ENCODE data around the gene DGKB.

The DGKB gene

GRCh38 chr7:14818871-14819270 lies 83.7 kb downstream of the DGKB start:
- DNase-seq: no peak

DNA sequence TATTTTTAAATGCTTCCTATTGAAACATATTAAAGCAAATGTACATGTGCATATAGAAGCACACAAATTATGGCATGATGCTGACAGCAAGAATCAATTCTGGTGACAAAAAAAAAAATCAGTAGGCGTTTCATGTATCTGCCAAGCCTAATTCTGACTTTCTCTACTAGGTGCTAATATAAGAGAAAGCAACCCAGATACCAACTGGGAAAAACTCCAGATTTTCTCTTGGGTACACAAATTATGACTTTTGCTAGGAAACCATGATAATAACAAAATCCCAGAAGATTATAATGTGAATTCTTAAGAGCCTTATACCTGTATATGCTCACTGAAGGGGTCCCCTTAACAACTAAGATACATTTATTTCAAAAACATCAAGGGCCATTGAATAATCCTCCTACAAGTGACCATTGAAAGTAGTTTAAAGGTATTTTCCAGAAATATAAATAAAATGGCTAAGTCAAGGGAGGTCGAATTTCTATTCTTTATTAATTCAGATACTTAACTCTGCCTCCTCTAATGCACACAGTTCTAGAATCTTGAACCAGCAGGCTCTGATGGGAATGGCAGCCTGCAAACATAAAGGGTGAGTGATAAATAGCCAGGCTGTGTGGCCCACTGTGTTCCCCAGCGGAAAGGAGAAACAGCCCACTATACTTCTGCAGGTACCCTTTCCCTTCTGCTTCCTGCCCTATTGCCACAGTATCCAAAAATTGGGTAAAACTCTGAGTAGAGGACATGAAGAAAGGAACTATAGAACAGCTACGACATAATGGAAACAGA lies 84.5 kb downstream of the DGKB start:
- no peak for DNase-seq

- DNase-seq: no peak
Observed at GRCh38 chr7:14807507-14807906, 95.0 kb downstream of the DGKB start.

DNA sequence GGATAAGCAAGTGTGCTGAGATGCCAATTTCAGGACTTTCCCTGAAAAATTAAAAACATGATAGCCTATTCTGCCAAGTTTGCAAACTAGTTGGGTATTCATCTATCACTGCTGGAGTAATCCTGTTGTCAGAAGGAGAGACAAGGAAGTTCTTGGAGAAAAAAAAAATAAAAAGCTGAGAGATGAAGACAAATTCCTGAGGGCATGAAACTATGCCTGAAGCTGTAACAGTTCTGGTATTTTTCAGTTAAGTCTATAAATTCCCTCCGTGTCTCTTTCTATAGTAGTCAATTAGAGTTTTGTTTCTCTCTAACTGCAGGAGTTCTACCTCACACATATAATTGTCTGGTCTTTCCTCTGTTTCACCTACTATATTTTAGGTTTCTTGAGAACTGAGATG lies 95.7 kb downstream of the DGKB start:
- no peak for DNase-seq

DNA sequence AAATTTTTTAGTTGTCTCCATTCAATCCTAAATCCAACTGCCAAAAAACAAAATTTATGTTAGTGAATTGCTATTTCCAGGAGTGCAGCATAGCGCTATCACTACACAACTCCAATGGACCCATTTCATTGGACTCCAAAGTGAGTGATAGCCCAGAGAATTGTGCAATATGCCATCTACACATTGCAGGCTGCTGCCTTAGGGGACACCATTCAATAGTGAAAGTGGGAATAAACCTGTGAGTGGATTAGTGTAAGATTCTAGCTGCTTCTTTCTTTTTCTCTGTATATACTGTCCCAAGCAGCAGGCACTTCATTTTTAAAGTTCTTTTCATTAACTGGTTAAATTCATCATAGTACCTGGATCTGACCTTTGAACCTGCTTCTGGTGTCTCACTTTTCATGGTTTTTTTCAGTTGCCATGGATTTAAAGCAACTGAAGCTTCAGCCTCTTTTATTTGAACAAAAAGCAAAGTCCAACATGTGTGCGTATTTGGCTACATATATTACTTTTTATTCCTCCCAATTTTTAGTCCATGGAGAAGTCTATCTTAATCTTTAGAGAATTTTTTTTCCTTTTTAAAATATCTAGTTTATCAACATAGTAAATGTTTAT lies 97.3 kb downstream of the DGKB start:
- no peak for DNase-seq

DNA sequence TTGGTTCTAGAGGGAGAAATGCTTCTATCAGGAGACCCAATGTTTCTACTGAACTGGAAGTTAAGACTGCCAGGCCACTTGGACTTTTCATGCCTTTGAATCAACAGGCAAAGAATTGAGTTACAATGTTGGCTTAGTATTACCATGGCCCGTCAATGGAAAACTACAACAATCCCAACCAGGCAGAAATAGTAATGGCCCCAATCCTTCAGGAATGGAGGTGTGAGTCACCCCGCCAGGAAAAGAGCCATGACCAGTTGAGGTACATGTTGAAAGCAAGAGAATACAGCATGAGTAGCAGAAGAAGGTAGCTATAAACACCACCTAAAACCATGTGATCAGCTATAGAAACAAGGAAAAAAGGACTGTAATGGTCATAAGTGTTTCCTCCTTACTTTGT lies 101.9 kb downstream of the DGKB start:
- DNase-seq: no peak

GRCh38 chr7:14793151-14793550 lies 109.4 kb downstream of the DGKB start:
- DNase-seq: no peak

GRCh38 chr7:14787551-14787950 lies 115.0 kb downstream of the DGKB start:
- no peak for DNase-seq

DNA sequence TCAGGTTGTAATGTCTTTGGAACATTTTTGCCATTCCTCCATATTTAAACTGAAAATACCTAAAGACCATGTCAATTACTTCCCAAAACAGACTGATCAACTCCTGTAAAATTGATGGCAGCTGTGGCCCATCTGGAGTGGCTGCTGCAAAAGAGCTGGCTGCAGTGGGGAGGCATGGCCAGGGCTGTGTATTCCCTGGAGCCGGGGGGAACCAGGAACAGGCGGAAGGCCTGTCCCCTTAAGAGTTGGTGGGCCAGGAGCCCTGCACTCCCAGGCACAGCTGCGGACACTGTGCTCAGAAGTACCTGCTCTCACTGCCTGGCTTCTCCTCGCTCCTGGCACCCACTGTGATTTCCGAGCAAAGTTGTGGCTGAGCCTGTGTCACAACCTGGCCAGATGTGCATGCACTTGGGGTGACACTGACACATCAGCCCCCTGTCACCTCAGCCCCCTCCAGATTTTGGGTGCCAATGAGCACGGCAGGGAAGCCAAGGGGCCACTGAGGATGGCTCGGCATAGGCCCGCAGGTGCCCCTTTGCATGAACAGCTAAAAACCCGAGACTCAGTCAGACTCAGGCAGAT lies 116.1 kb downstream of the DGKB start:
- no peak for DNase-seq

GRCh38 chr7:14777806-14778205 lies 124.7 kb downstream of the DGKB start:
- no peak for DNase-seq

DNA sequence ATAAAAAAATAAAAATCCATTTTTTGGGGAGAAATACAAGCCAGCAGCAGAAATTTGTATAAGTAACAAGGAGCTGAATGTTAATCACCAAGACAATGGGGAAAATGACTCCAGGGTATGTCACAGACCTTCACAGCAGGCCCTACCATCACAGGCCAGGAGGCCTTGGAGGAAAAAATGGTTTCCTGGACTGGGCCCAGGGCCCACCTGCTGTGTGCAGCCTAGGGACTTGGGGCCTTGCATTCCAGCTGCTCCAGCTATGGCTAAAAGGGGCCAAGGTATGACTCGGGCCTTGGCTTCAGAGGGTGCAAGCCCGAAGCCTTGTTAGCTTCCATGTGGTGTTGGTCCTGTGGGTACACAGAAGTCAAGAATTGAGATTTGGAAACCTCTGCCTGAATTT lies 126.3 kb downstream of the DGKB start:
- no peak for DNase-seq

- no peak for DNase-seq
Observed at GRCh38 chr7:14773729-14774271, 128.8 kb downstream of the DGKB start.

GRCh38 chr7:14770614-14771013 lies 131.9 kb downstream of the DGKB start:
- DNase-seq: no peak

GRCh38 chr7:14769261-14769660 lies 133.3 kb downstream of the DGKB start:
- no peak for DNase-seq

GRCh38 chr7:14767716-14768425 lies 134.7 kb downstream of the DGKB start:
- no peak for DNase-seq

DNA sequence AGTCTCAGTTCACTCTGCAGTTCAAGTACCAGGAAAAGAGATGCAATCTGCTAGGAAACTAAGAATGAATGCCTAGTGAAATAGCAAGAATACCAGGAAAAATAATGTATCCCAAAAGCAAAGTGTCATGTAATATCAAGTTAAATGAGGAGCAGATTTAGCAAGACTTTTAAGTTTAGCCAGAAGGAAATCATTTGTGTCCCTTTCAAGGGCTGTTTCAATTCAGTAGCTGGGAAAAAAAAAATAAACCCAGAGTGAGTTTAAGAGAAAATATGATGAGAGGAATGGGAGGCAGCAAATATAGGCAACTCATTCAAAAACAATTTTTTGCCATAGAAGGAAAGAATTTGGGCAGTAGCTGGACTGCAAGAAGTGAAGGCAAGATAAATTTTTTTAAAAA lies 135.8 kb downstream of the DGKB start:
- DNase-seq: no peak

- DNase-seq: no peak
Observed at GRCh38 chr7:14765731-14766130, 136.8 kb downstream of the DGKB start.

DNA sequence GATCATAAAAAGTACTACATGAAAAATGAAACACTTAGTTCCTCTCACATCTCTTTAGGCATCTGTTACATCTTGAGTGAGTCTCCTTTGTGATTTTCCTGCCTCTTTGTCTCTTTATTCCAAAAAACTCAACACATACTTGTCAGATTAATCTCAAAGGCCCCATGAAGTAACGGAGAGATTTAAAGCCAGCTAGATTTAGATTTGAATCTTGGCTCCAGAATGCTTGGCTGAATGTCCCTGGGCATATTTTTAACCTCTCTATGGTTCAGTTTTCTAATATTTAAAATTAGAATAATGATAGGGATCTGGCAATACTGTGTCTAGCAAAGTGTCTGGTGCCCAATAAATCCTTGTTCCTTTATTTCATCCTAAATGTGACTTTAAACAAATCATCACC lies 140.0 kb downstream of the DGKB start:
- DNase-seq: no peak

GRCh38 chr7:14761510-14762296 lies 140.8 kb downstream of the DGKB start:
- no peak for DNase-seq

- no peak for DNase-seq
Observed at GRCh38 chr7:14760730-14761478, 141.6 kb downstream of the DGKB start.

DNA sequence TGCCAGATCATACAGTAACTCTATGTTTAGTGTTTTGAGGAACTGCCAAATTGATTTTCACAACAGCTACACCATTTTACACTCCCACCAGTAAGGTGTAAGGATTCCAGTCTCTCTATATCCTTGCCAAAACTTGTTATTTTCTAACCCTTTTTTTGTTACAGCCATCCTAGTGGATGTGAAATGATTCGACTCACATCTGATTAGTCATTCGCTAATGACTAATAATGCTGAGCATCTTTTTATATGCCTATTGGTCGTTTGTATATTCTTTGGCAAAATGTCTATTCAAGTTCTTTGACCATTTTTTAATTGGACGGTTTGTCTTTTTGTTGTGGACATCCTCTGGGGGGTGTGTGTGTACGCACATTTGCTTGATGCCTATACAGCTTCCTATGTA lies 142.8 kb downstream of the DGKB start:
- DNase-seq: no peak

DNA sequence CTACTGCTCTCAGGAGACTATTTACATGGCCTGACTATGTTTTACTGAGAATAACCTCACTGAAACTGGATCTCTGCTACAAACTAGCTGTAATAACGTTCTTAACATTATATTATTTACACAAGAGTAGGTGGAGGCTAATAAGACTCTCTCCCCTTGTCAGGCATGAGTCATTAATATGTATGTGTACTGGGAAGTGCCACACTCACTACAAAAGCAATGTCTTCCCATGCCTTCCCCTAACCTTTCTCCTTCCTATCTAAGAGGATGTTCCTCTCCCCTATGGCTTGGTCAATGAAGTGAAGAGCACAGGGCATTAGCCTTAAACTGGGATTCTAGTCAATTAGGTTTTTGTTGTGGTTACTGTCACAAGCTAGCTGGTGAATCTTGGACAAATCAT lies 147.9 kb downstream of the DGKB start:
- no peak for DNase-seq

Data from activated CD4-positive, alpha-beta T cell treated with anti-CD3 and anti-CD28 coated beads, Interleukin-2, Interleukin-6, amounts not matched to agents 100 ng/mL and 50 ng/mL, durations not matched to agents 16 hours and 8 hours (primary cell).